IMR-90 (cell line): ENCODE data around the gene ZEB2. TPM values are rescaled to one million over a fixed set of nuclear protein-coding genes. Genes with fewer than 3 reads are reported as not detected.

Experiments used
- ATAC-seq: fragments of 200-7000 bp; cut with Tn5 transposase; 2 replicates; pipeline ENCODE4 v1.9.1; 2020; ENCODE audit warnings: low read depth, mild to moderate bottlenecking, moderate library complexity
- BruUV-seq: library from RNA; stranded (reverse); fragments of 400-500 nt; replicated peaks from 2 replicates; lab custom pipeline; 2021; lab: Mats Ljungman, UMichigan
- CTCF ChIA-PET: fragments of 300-600 bp; formaldehyde crosslinking; extraction: SDS; loops from one replicate; lab custom pipeline; 2021; ENCODE audit warnings: antibody characterized with exemption; lab: Yijun Ruan, JAX
- POLR2A ChIA-PET: fragments of 300-600 bp; sonication (Branson Sonifier 250); formaldehyde crosslinking; loops from one replicate; lab custom pipeline; 2022; ENCODE audit warnings: antibody characterized with exemption; ENCODE audit not compliant: unreplicated experiment; lab: Charles Lee
- DNase-seq: peaks from one replicate; pipeline ENCODE4 v3.0.0; 2013
- H2AFZ ChIP-seq: replicated peaks from 2 replicates; pipeline ENCODE3; 2013; ENCODE audit warnings: low read length, mild to moderate bottlenecking; ENCODE audit not compliant: poor library complexity
- H2AK5ac ChIP-seq: 2 replicates; pipeline ENCODE4 v1.6.1; 2013; ENCODE audit warnings: low read depth, low read length, inconsistent platforms
- H2AK9ac ChIP-seq: replicated peaks from 2 replicates; pipeline ENCODE3; 2013; ENCODE audit warnings: mild to moderate bottlenecking, low read depth, low read length, moderate library complexity; ENCODE audit not compliant: poor library complexity
- H2BK120ac ChIP-seq: 2 replicates; pipeline ENCODE4 v1.6.1; 2013; ENCODE audit warnings: low read depth, low read length, inconsistent platforms
- H2BK15ac ChIP-seq: 3 replicates; pipeline ENCODE4 v1.6.1; 2013; ENCODE audit warnings: low read depth, low read length, inconsistent platforms
- H2BK20ac ChIP-seq: 2 replicates; pipeline ENCODE4 v1.6.1; 2013; ENCODE audit warnings: low read depth, mild to moderate bottlenecking, inconsistent platforms, low read length, moderate library complexity
- H2BK5ac ChIP-seq: 2 replicates; pipeline ENCODE4 v1.6.1; 2013; ENCODE audit warnings: mild to moderate bottlenecking, low read depth, low read length, inconsistent platforms; ENCODE audit not compliant: poor library complexity, severe bottlenecking
- H3K14ac ChIP-seq: replicated peaks from 2 replicates; pipeline ENCODE4 v1.6.1; 2013; ENCODE audit warnings: low read depth, low read length, inconsistent platforms
- H3K18ac ChIP-seq: 2 replicates; pipeline ENCODE4 v1.6.1; 2013; ENCODE audit warnings: low read depth, low read length, control low read depth
- H3K23ac ChIP-seq: 2 replicates; pipeline ENCODE4 v1.6.1; 2013; ENCODE audit warnings: low read depth, low read length, inconsistent platforms
- H3K27ac ChIP-seq: 2 replicates; pipeline ENCODE4 v1.5.1; 2013; ENCODE audit warnings: mild to moderate bottlenecking, control low read depth, low read length; ENCODE audit not compliant: insufficient read depth
- H3K27me3 ChIP-seq: 2 replicates; pipeline ENCODE4 v1.6.1; 2013; ENCODE audit warnings: low read length; ENCODE audit not compliant: control insufficient read depth, insufficient read depth
- H3K36me3 ChIP-seq: 2 replicates; pipeline ENCODE4 v1.6.1; 2013; ENCODE audit warnings: low read length, mixed read lengths; ENCODE audit not compliant: control insufficient read depth, insufficient read depth
- H3K4ac ChIP-seq: 2 replicates; pipeline ENCODE4 v1.6.1; 2013; ENCODE audit warnings: low read depth, low read length, inconsistent platforms
- H3K4me1 ChIP-seq: 2 replicates; pipeline ENCODE4 v1.6.1; 2013; ENCODE audit warnings: low read length, mixed read lengths; ENCODE audit not compliant: control insufficient read depth, insufficient read depth
- H3K4me2 ChIP-seq: 2 replicates; pipeline ENCODE4 v1.6.1; 2013; ENCODE audit warnings: low read depth, mild to moderate bottlenecking, control low read depth, low read length, moderate library complexity
- H3K4me3 ChIP-seq: 2 replicates; pipeline ENCODE4 v1.5.1; 2013; ENCODE audit warnings: low read depth, mild to moderate bottlenecking, control low read depth, low read length, moderate library complexity; ENCODE audit not compliant: insufficient read depth
- H3K56ac ChIP-seq: 2 replicates; pipeline ENCODE4 v1.6.1; 2013; ENCODE audit warnings: low read length, inconsistent platforms; ENCODE audit not compliant: insufficient read depth; ENCODE audit errors: extremely low read depth
- H3K79me1 ChIP-seq, 2 experiments: 2 replicates each; pipeline ENCODE4 v1.6.1; 2013; ENCODE audit warnings: low read length in 2 of 2, inconsistent platforms in 1 of 2, low read depth in 1 of 2
- H3K9ac ChIP-seq: 2 replicates; pipeline ENCODE4 v1.6.1; 2013; ENCODE audit warnings: low read depth, low read length, control low read depth
- H3K9me1 ChIP-seq: 2 replicates; pipeline ENCODE4 v1.6.1; 2013; ENCODE audit warnings: low read length, inconsistent platforms; ENCODE audit not compliant: insufficient read depth
- H3K9me3 ChIP-seq: 2 replicates; pipeline ENCODE4 v1.6.1; 2013; ENCODE audit warnings: low read length; ENCODE audit not compliant: control insufficient read depth, insufficient read depth
- H4K20me1 ChIP-seq: 2 replicates; pipeline ENCODE4 v1.6.1; 2013; ENCODE audit warnings: low read length, inconsistent platforms; ENCODE audit not compliant: insufficient read depth
- H4K5ac ChIP-seq: 2 replicates; pipeline ENCODE4 v1.6.1; 2013; ENCODE audit warnings: mild to moderate bottlenecking, low read depth, low read length, control low read depth
- H4K8ac ChIP-seq, 2 experiments: 2 replicates each; pipeline ENCODE4 v1.6.1; 2013; ENCODE audit warnings: low read depth in 2 of 2, low read length in 2 of 2, control low read depth in 1 of 2, inconsistent platforms in 1 of 2
- H4K91ac ChIP-seq: 2 replicates; pipeline ENCODE4 v1.6.1; 2013; ENCODE audit warnings: low read depth, low read length, inconsistent platforms; ENCODE audit not compliant: insufficient read depth
- BHLHE40 ChIP-seq: fragments of 150-350 bp; IDR thresholded peaks from 2 replicates; pipeline ENCODE4 v1.6.1; 2016; ENCODE audit warnings: mild to moderate bottlenecking, low read depth, low read length
- CEBPB ChIP-seq: IDR thresholded peaks from 2 replicates; pipeline ENCODE4 v1.6.1; 2012; ENCODE audit warnings: low read depth, low read length, improper control_type of control experiment
- CHD1 ChIP-seq: IDR thresholded peaks from 2 replicates; pipeline ENCODE4 v1.6.1; 2012; ENCODE audit warnings: low read depth, low read length, improper control_type of control experiment
- CTCF ChIP-seq: conservative IDR thresholded peaks from 2 replicates; pipeline ENCODE4 v1.5.1; 2012; ENCODE audit warnings: mild to moderate bottlenecking, low read depth, low read length, improper control_type of control experiment
- ELK1 ChIP-seq: fragments of 150-350 bp; IDR thresholded peaks from 2 replicates; pipeline ENCODE4 v1.6.1; 2016; ENCODE audit warnings: low read depth, mild to moderate bottlenecking, low read length, moderate library complexity, borderline replicate concordance
- FOS ChIP-seq: fragments of 150-350 bp; IDR thresholded peaks from 2 replicates; pipeline ENCODE4 v1.6.1; 2016; ENCODE audit warnings: low read depth, low read length
- MAFK ChIP-seq: IDR thresholded peaks from 2 replicates; pipeline ENCODE4 v1.6.1; 2012; ENCODE audit warnings: low read depth, low read length, improper control_type of control experiment
- MXI1 ChIP-seq: IDR thresholded peaks from 2 replicates; pipeline ENCODE4 v1.6.1; 2012; ENCODE audit warnings: low read depth, mild to moderate bottlenecking, low read length, moderate library complexity, borderline replicate concordance
- POLR2A ChIP-seq: IDR thresholded peaks from 2 replicates; pipeline ENCODE4 v1.6.1; 2012; ENCODE audit warnings: mild to moderate bottlenecking, low read depth, low read length
- RCOR1 ChIP-seq: IDR thresholded peaks from 2 replicates; pipeline ENCODE4 v1.6.1; 2012; ENCODE audit warnings: mild to moderate bottlenecking, low read length, improper control_type of control experiment; ENCODE audit not compliant: insufficient replicate concordance
- RFX5 ChIP-seq: IDR thresholded peaks from 2 replicates; pipeline ENCODE4 v1.8.0; 2012; ENCODE audit warnings: low read depth, mild to moderate bottlenecking, low read length, moderate library complexity
- WGBS, 2 experiments: methylation state at CpG; one replicate each; pipeline versions ENCODE4 v1.1.5 to v1.1.7; 2013; ENCODE audit warnings: missing lambda C conversion rate in 2 of 2; ENCODE audit not compliant: insufficient read length in 1 of 2; ENCODE audit errors: extremely low coverage in 2 of 2; 5-methylcytosine and 5-hydroxymethylcytosine counted together
- dilution Hi-C: fragments of 300-500 bp; cut with HindIII; formaldehyde crosslinking; loops from one replicate; pipeline ENCODE4 v1.14.3; 2018; ENCODE audit warnings: low sequenced_read_pairs; ENCODE audit not compliant: unreplicated experiment
- in situ Hi-C: fragments of 300-500 bp; cut with MboI; formaldehyde crosslinking; loops from 3 replicates; pipeline ENCODE4 v1.14.3; 2019; ENCODE audit warnings: low sequenced_read_pairs, inconsistent platforms, mixed read lengths
- intact Hi-C: fragments of 100-400 bp; cut with micrococcal nuclease; formaldehyde crosslinking; loops from 2 replicates; pipeline ENCODE4 v1.10.0; 2022
- polyA plus RNA-seq, 3 experiments: library from polyadenylated mRNA; depleted of rRNA; stranded (reverse); fragments of >200 nt; gene quantifications; 2 replicates each; pipeline ENCODE4 v1.2.3, GENCODE V29; 2012; ENCODE audit warnings: low replicate concordance in 1 of 3
- total RNA-seq: library from RNA; depleted of rRNA; stranded (reverse); fragments of >200 nt; gene quantifications from 2 replicates; pipeline ENCODE4 v1.2.3, GENCODE V29; 2012

ZEB2 gene
- total and polyA plus RNA-seq, 2 of the 4 experiments (the other 2 are of a cell fraction) = 22.4 to 50.9 TPM

GRCh38 chr2:144441711-144442141 lies 78.2 kb downstream of the ZEB2 start:
- WGBS, 2 experiments = no CpG with 5 or more reads among the region's 2 CpGs
- H3K79me1 ChIP-seq = peaks cover 39% of the 10 kb centered on the region in 2 experiments
- no peak for DNase-seq
- H3K4ac ChIP-seq = no peak overlapping the region
- H3K23ac ChIP-seq = no peak overlapping the region
- H3K27ac ChIP-seq = no peak overlapping the region
- in situ Hi-C loops (no loop called here), dilution Hi-C loops (no loop called here), intact Hi-C loops (no loop called here)
- CTCF ChIA-PET = no interaction called here
- H2AFZ ChIP-seq = no peak overlapping the region
- no peak overlapping the region for H4K91ac ChIP-seq
- H3K4me3 ChIP-seq = no peak overlapping the region
- H2BK120ac ChIP-seq = no peak overlapping the region
- H4K5ac ChIP-seq = no peak overlapping the region
- peaks cover 4% of the 10 kb centered on the region for H3K4me1 ChIP-seq
- BruUV-seq = no TSS peak
- H3K56ac ChIP-seq = no peak overlapping the region
- no peak overlapping the region for H2BK15ac ChIP-seq
- H4K8ac ChIP-seq = no peak overlapping the region
- H3K9ac ChIP-seq = no peak overlapping the region
- no peak overlapping the region for H3K4me2 ChIP-seq
- H2BK5ac ChIP-seq = no peak overlapping the region
- H3K9me1 ChIP-seq = peaks cover 2% of the 10 kb centered on the region; the same call in 1 of the 2 replicates
- no peaks in the 10 kb centered on the region for H3K36me3 ChIP-seq
- H3K18ac ChIP-seq = no peak overlapping the region
- H2AK9ac ChIP-seq = no peak overlapping the region
- H4K20me1 ChIP-seq = peaks cover 5% of the 10 kb centered on the region; the same call in 1 of the 2 replicates
- POLR2A ChIA-PET = no interaction called here
- H3K27me3 ChIP-seq = no peaks in the 10 kb centered on the region
- no peak overlapping the region for H2AK5ac ChIP-seq
- ATAC-seq = no peak
- H2BK20ac ChIP-seq = no peak overlapping the region
- TF ChIP-seq CTCF (no peak), CEBPB (no peak), POLR2A (no peak), FOS (no peak), CHD1 (no peak), ELK1 (no peak), BHLHE40 (no peak), RCOR1 (no peak), MXI1 (no peak), MAFK (no peak), RFX5 (no peak)
- H3K14ac ChIP-seq = no peak overlapping the region
- no peaks in the 10 kb centered on the region for H3K9me3 ChIP-seq
